IMR-90 (cell line): ENCODE data around the gene ADCK1. TPM values are rescaled to one million over a fixed set of nuclear protein-coding genes. Genes with fewer than 3 reads are reported as not detected.

ENCODE experiments used
- ATAC-seq: fragments of 200-7000 bp; cut with Tn5 transposase; 2 replicates; pipeline ENCODE4 v1.9.1; 2020; ENCODE audit warnings: low read depth, mild to moderate bottlenecking, moderate library complexity
- BruUV-seq: library from RNA; stranded (reverse); fragments of 400-500 nt; replicated peaks from 2 replicates; lab custom pipeline; 2021; lab: Mats Ljungman, UMichigan
- CTCF ChIA-PET: fragments of 300-600 bp; formaldehyde crosslinking; extraction: SDS; loops from one replicate; lab custom pipeline; 2021; ENCODE audit warnings: antibody characterized with exemption; lab: Yijun Ruan, JAX
- POLR2A ChIA-PET: fragments of 300-600 bp; sonication (Branson Sonifier 250); formaldehyde crosslinking; loops from one replicate; lab custom pipeline; 2022; ENCODE audit warnings: antibody characterized with exemption; ENCODE audit not compliant: unreplicated experiment; lab: Charles Lee
- DNase-seq: peaks from one replicate; pipeline ENCODE4 v3.0.0; 2013
- H2AFZ ChIP-seq: replicated peaks from 2 replicates; pipeline ENCODE3; 2013; ENCODE audit warnings: low read length, mild to moderate bottlenecking; ENCODE audit not compliant: poor library complexity
- H2AK5ac ChIP-seq: 2 replicates; pipeline ENCODE4 v1.6.1; 2013; ENCODE audit warnings: low read depth, low read length, inconsistent platforms
- H2AK9ac ChIP-seq: replicated peaks from 2 replicates; pipeline ENCODE3; 2013; ENCODE audit warnings: mild to moderate bottlenecking, low read depth, low read length, moderate library complexity; ENCODE audit not compliant: poor library complexity
- H2BK120ac ChIP-seq: 2 replicates; pipeline ENCODE4 v1.6.1; 2013; ENCODE audit warnings: low read depth, low read length, inconsistent platforms
- H2BK15ac ChIP-seq: 3 replicates; pipeline ENCODE4 v1.6.1; 2013; ENCODE audit warnings: low read depth, low read length, inconsistent platforms
- H2BK20ac ChIP-seq: 2 replicates; pipeline ENCODE4 v1.6.1; 2013; ENCODE audit warnings: low read depth, mild to moderate bottlenecking, inconsistent platforms, low read length, moderate library complexity
- H2BK5ac ChIP-seq: 2 replicates; pipeline ENCODE4 v1.6.1; 2013; ENCODE audit warnings: mild to moderate bottlenecking, low read depth, low read length, inconsistent platforms; ENCODE audit not compliant: poor library complexity, severe bottlenecking
- H3K14ac ChIP-seq: replicated peaks from 2 replicates; pipeline ENCODE4 v1.6.1; 2013; ENCODE audit warnings: low read depth, low read length, inconsistent platforms
- H3K18ac ChIP-seq: 2 replicates; pipeline ENCODE4 v1.6.1; 2013; ENCODE audit warnings: low read depth, low read length, control low read depth
- H3K23ac ChIP-seq: 2 replicates; pipeline ENCODE4 v1.6.1; 2013; ENCODE audit warnings: low read depth, low read length, inconsistent platforms
- H3K27ac ChIP-seq: 2 replicates; pipeline ENCODE4 v1.5.1; 2013; ENCODE audit warnings: mild to moderate bottlenecking, control low read depth, low read length; ENCODE audit not compliant: insufficient read depth
- H3K27me3 ChIP-seq: 2 replicates; pipeline ENCODE4 v1.6.1; 2013; ENCODE audit warnings: low read length; ENCODE audit not compliant: control insufficient read depth, insufficient read depth
- H3K36me3 ChIP-seq: 2 replicates; pipeline ENCODE4 v1.6.1; 2013; ENCODE audit warnings: low read length, mixed read lengths; ENCODE audit not compliant: control insufficient read depth, insufficient read depth
- H3K4ac ChIP-seq: 2 replicates; pipeline ENCODE4 v1.6.1; 2013; ENCODE audit warnings: low read depth, low read length, inconsistent platforms
- H3K4me1 ChIP-seq: 2 replicates; pipeline ENCODE4 v1.6.1; 2013; ENCODE audit warnings: low read length, mixed read lengths; ENCODE audit not compliant: control insufficient read depth, insufficient read depth
- H3K4me2 ChIP-seq: 2 replicates; pipeline ENCODE4 v1.6.1; 2013; ENCODE audit warnings: low read depth, mild to moderate bottlenecking, control low read depth, low read length, moderate library complexity
- H3K4me3 ChIP-seq: 2 replicates; pipeline ENCODE4 v1.5.1; 2013; ENCODE audit warnings: low read depth, mild to moderate bottlenecking, control low read depth, low read length, moderate library complexity; ENCODE audit not compliant: insufficient read depth
- H3K56ac ChIP-seq: 2 replicates; pipeline ENCODE4 v1.6.1; 2013; ENCODE audit warnings: low read length, inconsistent platforms; ENCODE audit not compliant: insufficient read depth; ENCODE audit errors: extremely low read depth
- H3K79me1 ChIP-seq, 2 experiments: 2 replicates each; pipeline ENCODE4 v1.6.1; 2013; ENCODE audit warnings: low read length in 2 of 2, inconsistent platforms in 1 of 2, low read depth in 1 of 2
- H3K9ac ChIP-seq: 2 replicates; pipeline ENCODE4 v1.6.1; 2013; ENCODE audit warnings: low read depth, low read length, control low read depth
- H3K9me1 ChIP-seq: 2 replicates; pipeline ENCODE4 v1.6.1; 2013; ENCODE audit warnings: low read length, inconsistent platforms; ENCODE audit not compliant: insufficient read depth
- H3K9me3 ChIP-seq: 2 replicates; pipeline ENCODE4 v1.6.1; 2013; ENCODE audit warnings: low read length; ENCODE audit not compliant: control insufficient read depth, insufficient read depth
- H4K20me1 ChIP-seq: 2 replicates; pipeline ENCODE4 v1.6.1; 2013; ENCODE audit warnings: low read length, inconsistent platforms; ENCODE audit not compliant: insufficient read depth
- H4K5ac ChIP-seq: 2 replicates; pipeline ENCODE4 v1.6.1; 2013; ENCODE audit warnings: mild to moderate bottlenecking, low read depth, low read length, control low read depth
- H4K8ac ChIP-seq, 2 experiments: 2 replicates each; pipeline ENCODE4 v1.6.1; 2013; ENCODE audit warnings: low read depth in 2 of 2, low read length in 2 of 2, control low read depth in 1 of 2, inconsistent platforms in 1 of 2
- H4K91ac ChIP-seq: 2 replicates; pipeline ENCODE4 v1.6.1; 2013; ENCODE audit warnings: low read depth, low read length, inconsistent platforms; ENCODE audit not compliant: insufficient read depth
- BHLHE40 ChIP-seq: fragments of 150-350 bp; IDR thresholded peaks from 2 replicates; pipeline ENCODE4 v1.6.1; 2016; ENCODE audit warnings: mild to moderate bottlenecking, low read depth, low read length
- CEBPB ChIP-seq: IDR thresholded peaks from 2 replicates; pipeline ENCODE4 v1.6.1; 2012; ENCODE audit warnings: low read depth, low read length, improper control_type of control experiment
- CHD1 ChIP-seq: IDR thresholded peaks from 2 replicates; pipeline ENCODE4 v1.6.1; 2012; ENCODE audit warnings: low read depth, low read length, improper control_type of control experiment
- ELK1 ChIP-seq: fragments of 150-350 bp; IDR thresholded peaks from 2 replicates; pipeline ENCODE4 v1.6.1; 2016; ENCODE audit warnings: low read depth, mild to moderate bottlenecking, low read length, moderate library complexity, borderline replicate concordance
- FOS ChIP-seq: fragments of 150-350 bp; IDR thresholded peaks from 2 replicates; pipeline ENCODE4 v1.6.1; 2016; ENCODE audit warnings: low read depth, low read length
- MAFK ChIP-seq: IDR thresholded peaks from 2 replicates; pipeline ENCODE4 v1.6.1; 2012; ENCODE audit warnings: low read depth, low read length, improper control_type of control experiment
- MAZ ChIP-seq: IDR thresholded peaks from 2 replicates; pipeline ENCODE4 v1.6.1; 2012; ENCODE audit warnings: low read depth, mild to moderate bottlenecking, low read length, improper control_type of control experiment, moderate library complexity, borderline replicate concordance
- MXI1 ChIP-seq: IDR thresholded peaks from 2 replicates; pipeline ENCODE4 v1.6.1; 2012; ENCODE audit warnings: low read depth, mild to moderate bottlenecking, low read length, moderate library complexity, borderline replicate concordance
- NFE2L2 ChIP-seq: fragments of 150-350 bp; IDR thresholded peaks from 2 replicates; pipeline ENCODE4 v1.6.1; 2016; ENCODE audit warnings: low read depth, mild to moderate bottlenecking, low read length
- POLR2A ChIP-seq: IDR thresholded peaks from 2 replicates; pipeline ENCODE4 v1.6.1; 2012; ENCODE audit warnings: mild to moderate bottlenecking, low read depth, low read length
- RAD21 ChIP-seq: IDR thresholded peaks from 2 replicates; pipeline ENCODE4 v1.6.1; 2012; ENCODE audit warnings: low read length, improper control_type of control experiment
- RCOR1 ChIP-seq: IDR thresholded peaks from 2 replicates; pipeline ENCODE4 v1.6.1; 2012; ENCODE audit warnings: mild to moderate bottlenecking, low read length, improper control_type of control experiment; ENCODE audit not compliant: insufficient replicate concordance
- RFX5 ChIP-seq: IDR thresholded peaks from 2 replicates; pipeline ENCODE4 v1.8.0; 2012; ENCODE audit warnings: low read depth, mild to moderate bottlenecking, low read length, moderate library complexity
- SMC3 ChIP-seq: fragments of 150-350 bp; IDR thresholded peaks from 2 replicates; pipeline ENCODE4 v1.6.1; 2016; ENCODE audit warnings: low read depth, mild to moderate bottlenecking, antibody characterized with exemption, low read length, moderate library complexity
- WGBS, 2 experiments: methylation state at CpG; one replicate each; pipeline versions ENCODE4 v1.1.5 to v1.1.7; 2013; ENCODE audit warnings: missing lambda C conversion rate in 2 of 2; ENCODE audit not compliant: insufficient read length in 1 of 2; ENCODE audit errors: extremely low coverage in 2 of 2; 5-methylcytosine and 5-hydroxymethylcytosine counted together
- dilution Hi-C: fragments of 300-500 bp; cut with HindIII; formaldehyde crosslinking; loops from one replicate; pipeline ENCODE4 v1.14.3; 2018; ENCODE audit warnings: low sequenced_read_pairs; ENCODE audit not compliant: unreplicated experiment
- in situ Hi-C: fragments of 300-500 bp; cut with MboI; formaldehyde crosslinking; loops from 3 replicates; pipeline ENCODE4 v1.14.3; 2019; ENCODE audit warnings: low sequenced_read_pairs, inconsistent platforms, mixed read lengths
- intact Hi-C: fragments of 100-400 bp; cut with micrococcal nuclease; formaldehyde crosslinking; loops from 2 replicates; pipeline ENCODE4 v1.10.0; 2022
- polyA plus RNA-seq, 3 experiments: library from polyadenylated mRNA; depleted of rRNA; stranded (reverse); fragments of >200 nt; gene quantifications; 2 replicates each; pipeline ENCODE4 v1.2.3, GENCODE V29; 2012; ENCODE audit warnings: low replicate concordance in 1 of 3
- total RNA-seq: library from RNA; depleted of rRNA; stranded (reverse); fragments of >200 nt; gene quantifications from 2 replicates; pipeline ENCODE4 v1.2.3, GENCODE V29; 2012
- TF ChIP-seq, protein P1 (sequence below): fragments of 150-350 bp; IDR thresholded peaks from 2 replicates; pipeline ENCODE4 v1.6.1; 2017; ENCODE audit warnings: mild to moderate bottlenecking, antibody characterized with exemption, low read length, low read depth

The ADCK1 gene
- total and polyA plus RNA-seq, 2 of the 4 experiments (the other 2 are of a cell fraction): 1.6 to 4.6 TPM

- dilution Hi-C loops: no loop called here
- H3K56ac ChIP-seq: no peak overlapping the region
- no peak overlapping the region for H2AK5ac ChIP-seq
- H2BK5ac ChIP-seq: no peak overlapping the region
- H2BK120ac ChIP-seq: no peak overlapping the region
- no CpG with 5 or more reads among the region's 4 CpGs for WGBS, 2 experiments
- DNase-seq: no peak
- H2BK15ac ChIP-seq: no peak overlapping the region
- H2AFZ ChIP-seq: no peak overlapping the region
- intact Hi-C loops: no loop called here
- H3K27ac ChIP-seq: no peak overlapping the region
- no peaks in the 10 kb centered on the region for H3K4me1 ChIP-seq
- no peak overlapping the region for H3K14ac ChIP-seq
- no peaks in the 10 kb centered on the region for H3K9me3 ChIP-seq
- peaks cover 4% of the 10 kb centered on the region; the same call in 1 of the 2 replicates for H3K27me3 ChIP-seq
- TF ChIP-seq MXI1 (no peak), BHLHE40 (no peak), SMC3 (no peak), MAFK (no peak), MAZ (no peak), CEBPB (no peak), CHD1 (no peak), FOS (no peak), POLR2A (no peak), NFE2L2 (no peak), RCOR1 (no peak), ELK1 (no peak), RFX5 (no peak), RAD21 (no peak)
- TF ChIP-seq, protein P1, sequence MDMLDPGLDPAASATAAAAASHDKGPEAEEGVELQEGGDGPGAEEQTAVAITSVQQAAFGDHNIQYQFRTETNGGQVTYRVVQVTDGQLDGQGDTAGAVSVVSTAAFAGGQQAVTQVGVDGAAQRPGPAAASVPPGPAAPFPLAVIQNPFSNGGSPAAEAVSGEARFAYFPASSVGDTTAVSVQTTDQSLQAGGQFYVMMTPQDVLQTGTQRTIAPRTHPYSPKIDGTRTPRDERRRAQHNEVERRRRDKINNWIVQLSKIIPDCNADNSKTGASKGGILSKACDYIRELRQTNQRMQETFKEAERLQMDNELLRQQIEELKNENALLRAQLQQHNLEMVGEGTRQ: no peak
- ATAC-seq: no peak
- H3K4me2 ChIP-seq: no peak overlapping the region
- no peaks in the 10 kb centered on the region for H3K9me1 ChIP-seq
- H3K36me3 ChIP-seq: no peaks in the 10 kb centered on the region
- H3K4ac ChIP-seq: no peak overlapping the region
- H4K5ac ChIP-seq: no peak overlapping the region
- H3K23ac ChIP-seq: no peak overlapping the region
- no peak overlapping the region for H4K91ac ChIP-seq
- H2BK20ac ChIP-seq: no peak overlapping the region
- in situ Hi-C loops: no loop called here
- no peak overlapping the region for H3K9ac ChIP-seq
- H3K18ac ChIP-seq: no peak overlapping the region
- H3K4me3 ChIP-seq: no peak overlapping the region
- no peak overlapping the region for H2AK9ac ChIP-seq
- CTCF ChIA-PET: no interaction called here
- no peaks in the 10 kb centered on the region for H4K20me1 ChIP-seq
- H3K79me1 ChIP-seq: no peaks in the 10 kb centered on the region
- POLR2A ChIA-PET: no interaction called here
- H4K8ac ChIP-seq: no peak overlapping the region
- BruUV-seq: no TSS peak
Observed at GRCh38 chr14:77794357-77794756, 5.6 kb upstream of the ADCK1 start.
